CD14-positive monocyte (primary cell): ENCODE measurements around the gene C1QTNF1. TPM values are rescaled to one million over a fixed set of nuclear protein-coding genes. Genes with fewer than 3 reads are reported as not detected.

Experiments
- DNase-seq, 3 donors: peaks; one replicate each; pipeline ENCODE4 v3.0.0-alpha.2; 2011 to 2022
- H2AFZ ChIP-seq: 2 replicates; pipeline ENCODE4 v1.6.0; 2012; ENCODE audit warnings: mild to moderate bottlenecking, low read depth, low read length, inconsistent platforms; ENCODE audit not compliant: insufficient read depth, poor library complexity, severe bottlenecking
- H3K27ac ChIP-seq, 2 donors: 1 replicate in 1 of 2; 2 replicates in 1 of 2; pipeline ENCODE4 v1.5.1; 2012 to 2013; ENCODE audit warnings: low read length in 2 of 2, control low read depth in 1 of 2, inconsistent platforms in 1 of 2, low read depth in 1 of 2, mild to moderate bottlenecking in 1 of 2
- H3K27me3 ChIP-seq, 2 donors: one replicate each; pipeline versions ENCODE4 v1.6.0 to v1.6.1; 2011 to 2013; ENCODE audit warnings: low read length in 2 of 2; ENCODE audit not compliant: control insufficient read depth in 2 of 2, insufficient read depth in 2 of 2
- H3K36me3 ChIP-seq, 2 donors: replicated peaks in 1 of 2; 1 replicate in 1 of 2; 2 replicates in 1 of 2; pipeline versions ENCODE4 v1.5.1 to v1.6.1; 2012 to 2013; ENCODE audit warnings: low read length in 2 of 2, control low read depth in 1 of 2, inconsistent platforms in 1 of 2, mild to moderate bottlenecking in 1 of 2; ENCODE audit not compliant: insufficient read depth in 2 of 2, control insufficient read depth in 1 of 2
- H3K4me1 ChIP-seq, 2 donors: 1 replicate in 1 of 2; 2 replicates in 1 of 2; pipeline versions ENCODE4 v1.5.1 to v1.6.1; 2012 to 2013; ENCODE audit warnings: low read length in 2 of 2, control low read depth in 1 of 2, inconsistent platforms in 1 of 2, mild to moderate bottlenecking in 1 of 2, moderate library complexity in 1 of 2; ENCODE audit not compliant: insufficient read depth in 2 of 2, control insufficient read depth in 1 of 2
- H3K4me2 ChIP-seq: replicated peaks from 2 replicates; pipeline ENCODE3; 2012; ENCODE audit warnings: low read length, moderate library complexity, mild to moderate bottlenecking; ENCODE audit not compliant: poor library complexity, severe bottlenecking; ENCODE audit errors: extremely low read depth
- H3K4me3 ChIP-seq, 3 experiments: fragments of 200-600 bp in 1 of 3; sonication (generic) in 1 of 3; replicated peaks in 1 of 3; 1 replicate in 2 of 3; 2 replicates in 1 of 3; pipeline ENCODE4 v1.5.1; 2011 to 2013; ENCODE audit warnings: low read length in 3 of 3, mild to moderate bottlenecking in 3 of 3, control low read depth in 2 of 3, low read depth in 2 of 3, inconsistent platforms in 1 of 3, moderate library complexity in 1 of 3
- H3K79me2 ChIP-seq: 2 replicates; pipeline ENCODE4 v1.6.0; 2012; ENCODE audit warnings: mild to moderate bottlenecking, control low read depth, inconsistent platforms, low read length, moderate library complexity; ENCODE audit not compliant: insufficient read depth
- H3K9ac ChIP-seq: 2 replicates; pipeline ENCODE4 v1.6.0; 2017; ENCODE audit warnings: low read length, mild to moderate bottlenecking; ENCODE audit not compliant: insufficient read depth, poor library complexity, severe bottlenecking
- H3K9me3 ChIP-seq, 2 donors: replicated peaks in 1 of 2; 1 replicate in 1 of 2; 2 replicates in 1 of 2; pipeline versions ENCODE4 v1.5.1 to v1.6.1; 2012 to 2013; ENCODE audit warnings: low read length in 2 of 2, control low read depth in 1 of 2; ENCODE audit not compliant: control insufficient read depth in 1 of 2, insufficient read depth in 1 of 2
- H4K20me1 ChIP-seq: 2 replicates; pipeline ENCODE4 v1.6.0; 2012; ENCODE audit warnings: mild to moderate bottlenecking, low read length, control low read depth, moderate library complexity; ENCODE audit not compliant: insufficient read depth
- H3K27ac Mint-ChIP-seq, 7 donors: one replicate each; pipeline ENCODE4 v1.8.0; 2020; ENCODE audit warnings: mild to moderate bottlenecking in 7 of 7, mixed read lengths in 7 of 7, moderate library complexity in 6 of 7, inconsistent platforms in 2 of 7
- H3K27me3 Mint-ChIP-seq, 3 donors: one replicate each; pipeline ENCODE4 v1.8.0; 2021 to 2022; ENCODE audit warnings: low read depth in 3 of 3, mild to moderate bottlenecking in 3 of 3, mixed read lengths in 3 of 3, moderate library complexity in 3 of 3, inconsistent platforms in 1 of 3
- H3K36me3 Mint-ChIP-seq, 2 donors: one replicate each; pipeline ENCODE4 v1.8.0; 2020; ENCODE audit warnings: mixed read lengths in 2 of 2, inconsistent platforms in 1 of 2, mild to moderate bottlenecking in 1 of 2
- H3K4me1 Mint-ChIP-seq: one replicate; pipeline ENCODE4 v1.8.0; 2020; ENCODE audit warnings: mild to moderate bottlenecking, mixed read lengths
- H3K4me3 Mint-ChIP-seq, 2 donors: one replicate each; pipeline ENCODE4 v1.8.0; 2020; ENCODE audit warnings: mild to moderate bottlenecking in 2 of 2, mixed read lengths in 2 of 2, moderate library complexity in 1 of 2
- H3K9me3 Mint-ChIP-seq, 7 donors: one replicate each; pipeline ENCODE4 v1.8.0; 2020 to 2022; ENCODE audit warnings: mixed read lengths in 7 of 7, mild to moderate bottlenecking in 6 of 7, moderate library complexity in 6 of 7, inconsistent platforms in 2 of 7
- WGBS: methylation state at CpG from one replicate; pipeline ENCODE4 v1.1.5; 2013; ENCODE audit warnings: missing lambda C conversion rate; ENCODE audit not compliant: insufficient coverage; 5-methylcytosine and 5-hydroxymethylcytosine counted together
- intact Hi-C, 2 donors: fragments of 100-400 bp; cut with micrococcal nuclease; formaldehyde crosslinking; loops; one replicate each; pipeline versions ENCODE4 v1.15.0 to v1.15.1; 2023
- polyA plus RNA-seq, 3 donors: library from polyadenylated mRNA; depleted of rRNA in 1 of 3; unstranded in 2 of 3; stranded (reverse) in 1 of 3; fragments of 300-500 nt in 2 of 3; fragments of >200 nt in 1 of 3; fragmentation: Illumina TruSeq in 2 of 3; gene quantifications; 1 replicate in 2 of 3; 2 replicates in 1 of 3; pipeline ENCODE4 v1.2.3, GENCODE V29; 2012 to 2021
- TF ChIP-seq, protein P1 (sequence below): fragments of 200-600 bp; IDR thresholded peaks from one replicate; pipeline ENCODE4 v1.8.0; 2022; ENCODE audit warnings: antibody characterized with exemption, mild to moderate bottlenecking

Gene C1QTNF1
- polyA plus RNA-seq, 3 donors = not detected

DNA sequence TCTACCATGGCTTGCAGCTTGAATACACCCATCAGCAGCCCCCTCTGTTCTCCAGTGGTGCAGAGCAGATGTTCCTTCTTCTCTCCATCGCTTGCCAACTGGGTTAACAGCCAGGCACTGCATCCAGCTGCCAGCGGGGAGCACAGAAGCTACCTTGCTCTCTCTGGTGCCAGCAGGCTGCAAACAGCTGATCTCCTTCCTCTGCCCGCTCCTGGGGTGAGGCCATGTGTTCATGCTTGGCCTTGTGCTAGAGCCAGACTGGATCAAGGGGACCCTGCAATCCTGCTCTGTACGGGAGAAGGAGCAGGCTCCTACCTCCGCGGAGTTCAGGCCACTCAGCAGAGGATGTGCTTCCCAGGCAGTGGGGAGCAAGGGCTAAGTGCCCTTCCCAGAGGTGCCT, 26.6 kb downstream of the C1QTNF1 start:
- Mint-ChIP-seq H3K27me3 (peaks cover 4 to 23% (median 6%) of the 10 kb centered on the region in 3 donors), H3K4me3 (no peak overlapping the region), H3K9me3 (peaks cover 11 to 20% (median 16%) of the 10 kb centered on the region in 7 donors), H3K27ac (no peak overlapping the region), H3K4me1 (peaks cover 3% of the 10 kb centered on the region), H3K36me3 (no peaks in the 10 kb centered on the region)
- Histone ChIP-seq H3K4me1 (no peaks in the 10 kb centered on the region), H3K27me3 (no peaks in the 10 kb centered on the region), H3K9ac (no peak overlapping the region), H3K9me3 (peaks cover 0 to 11% of the 10 kb centered on the region in 2 donors), H3K4me2 (no peak overlapping the region), H4K20me1 (no peaks in the 10 kb centered on the region), H3K36me3 (no peaks in the 10 kb centered on the region), H2AFZ (no peak overlapping the region), H3K4me3 (no peak overlapping the region), H3K79me2 (no peaks in the 10 kb centered on the region), H3K27ac (no peak overlapping the region)
- WGBS = 93% methylated on average over 6 of the region's 6 CpGs
- TF ChIP-seq, protein P1, sequence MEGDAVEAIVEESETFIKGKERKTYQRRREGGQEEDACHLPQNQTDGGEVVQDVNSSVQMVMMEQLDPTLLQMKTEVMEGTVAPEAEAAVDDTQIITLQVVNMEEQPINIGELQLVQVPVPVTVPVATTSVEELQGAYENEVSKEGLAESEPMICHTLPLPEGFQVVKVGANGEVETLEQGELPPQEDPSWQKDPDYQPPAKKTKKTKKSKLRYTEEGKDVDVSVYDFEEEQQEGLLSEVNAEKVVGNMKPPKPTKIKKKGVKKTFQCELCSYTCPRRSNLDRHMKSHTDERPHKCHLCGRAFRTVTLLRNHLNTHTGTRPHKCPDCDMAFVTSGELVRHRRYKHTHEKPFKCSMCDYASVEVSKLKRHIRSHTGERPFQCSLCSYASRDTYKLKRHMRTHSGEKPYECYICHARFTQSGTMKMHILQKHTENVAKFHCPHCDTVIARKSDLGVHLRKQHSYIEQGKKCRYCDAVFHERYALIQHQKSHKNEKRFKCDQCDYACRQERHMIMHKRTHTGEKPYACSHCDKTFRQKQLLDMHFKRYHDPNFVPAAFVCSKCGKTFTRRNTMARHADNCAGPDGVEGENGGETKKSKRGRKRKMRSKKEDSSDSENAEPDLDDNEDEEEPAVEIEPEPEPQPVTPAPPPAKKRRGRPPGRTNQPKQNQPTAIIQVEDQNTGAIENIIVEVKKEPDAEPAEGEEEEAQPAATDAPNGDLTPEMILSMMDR = no peak
- intact Hi-C loops = no loop called here
- DNase-seq = no peak

DNA sequence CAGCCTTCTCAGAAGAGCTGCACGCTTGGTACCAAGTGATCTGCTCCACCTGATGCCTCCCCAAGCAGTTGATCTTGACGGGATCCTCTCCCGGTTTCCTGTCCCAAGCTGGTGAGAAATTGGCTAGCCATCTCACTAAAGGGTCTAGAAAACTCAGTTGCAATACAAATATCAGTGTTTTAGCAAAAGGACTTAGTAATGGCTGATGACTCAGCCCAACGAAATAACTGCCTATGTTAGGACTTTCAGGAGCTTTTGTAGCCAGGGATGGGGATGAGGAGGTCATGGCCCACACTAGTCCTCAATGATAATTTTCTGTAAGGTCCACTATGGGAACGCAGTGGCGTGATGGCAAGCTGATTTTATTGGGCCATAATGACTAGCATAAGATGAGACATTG, 27.3 kb downstream of the C1QTNF1 start:
- no peaks in the 10 kb centered on the region for H3K36me3 Mint-ChIP-seq
- no peak overlapping the region for H3K27ac Mint-ChIP-seq
- H3K27ac ChIP-seq = no peak overlapping the region
- no peaks in the 10 kb centered on the region for H3K36me3 ChIP-seq
- H3K4me3 Mint-ChIP-seq = no peak overlapping the region
- intact Hi-C loops = no loop called here
- no peak overlapping the region for H3K4me2 ChIP-seq
- no peak for DNase-seq
- peaks cover 0 to 11% of the 10 kb centered on the region in 2 donors for H3K9me3 ChIP-seq
- H3K27me3 ChIP-seq = no peaks in the 10 kb centered on the region
- H4K20me1 ChIP-seq = no peaks in the 10 kb centered on the region
- TF ChIP-seq, protein P1 = no peak
- H3K4me3 ChIP-seq = no peak overlapping the region
- H3K9ac ChIP-seq = no peak overlapping the region
- no peaks in the 10 kb centered on the region for H3K4me1 ChIP-seq
- WGBS = 83% methylated on average over 6 of the region's 6 CpGs
- H3K9me3 Mint-ChIP-seq = peaks cover 11 to 20% (median 16%) of the 10 kb centered on the region in 7 donors
- peaks cover 3% of the 10 kb centered on the region for H3K4me1 Mint-ChIP-seq
- H3K27me3 Mint-ChIP-seq = peaks cover 4 to 21% (median 6%) of the 10 kb centered on the region in 3 donors
- no peaks in the 10 kb centered on the region for H3K79me2 ChIP-seq
- no peak overlapping the region for H2AFZ ChIP-seq
